ENCODE data around the gene SLC25A12.

SLC25A12 gene

DNA sequence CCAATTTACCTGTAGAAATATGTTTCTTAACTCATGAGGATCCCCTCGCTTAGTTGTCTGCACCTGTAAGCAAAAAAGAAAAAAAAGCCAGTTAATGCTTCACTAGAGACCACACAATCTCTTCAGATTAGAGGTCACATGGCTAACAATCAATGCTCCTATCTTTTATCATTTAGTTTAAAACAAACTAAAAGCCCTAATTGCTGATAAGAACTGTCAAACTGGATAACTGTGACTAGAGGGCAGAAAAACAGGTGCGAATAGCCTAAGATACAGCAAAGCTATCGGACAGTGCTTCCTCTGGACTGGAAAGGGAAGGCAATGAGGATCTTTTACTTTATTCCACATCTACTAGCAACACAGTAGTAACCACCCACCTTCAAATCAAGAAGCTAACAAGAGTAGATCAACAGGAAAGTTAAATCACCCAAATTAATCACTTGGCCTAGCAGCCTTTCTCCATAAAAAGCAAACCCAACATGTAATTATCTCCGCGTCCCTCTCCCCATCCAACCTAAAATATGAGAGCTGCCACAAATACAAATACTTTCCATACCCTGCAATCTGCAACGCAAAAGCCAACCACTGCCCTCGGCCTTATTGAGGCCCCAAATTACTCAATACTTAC is 734 bp downstream of the SLC25A12 start:
- Histone ChIP-seq H2AFZ (ENCODE audit: low read depth) (peak overlapping the region; percentile 100), H3K27ac (peak overlapping the region; percentile 63), H3K9ac (peak overlapping the region; percentile 85), H3K4me2 (peak overlapping the region; percentile 55), H3K27me3 (ENCODE audit: insufficient read depth, low read depth) (no peaks in the 10 kb centered on the region), H4K20me1 (ENCODE audit: insufficient read depth) (no peaks in the 10 kb centered on the region), H3K79me2 (ENCODE audit: insufficient read depth, low read depth) (peaks cover 37% of the 10 kb centered on the region; the same call in 1 of the 2 replicates), H3K4me3 (IDR thresholded peaks at IDR 0.05; ENCODE audit: insufficient read depth, low read depth, low read length) (peak overlapping the region; percentile 95), H3K36me3 (ENCODE audit: insufficient read depth) (peaks cover 6% of the 10 kb centered on the region; the same call in 1 of the 2 replicates), H3K4me1 (ENCODE audit: low read depth, poor library complexity, severe bottlenecking) (peaks cover 28% of the 10 kb centered on the region)
- TF ChIP-seq, protein P1, sequence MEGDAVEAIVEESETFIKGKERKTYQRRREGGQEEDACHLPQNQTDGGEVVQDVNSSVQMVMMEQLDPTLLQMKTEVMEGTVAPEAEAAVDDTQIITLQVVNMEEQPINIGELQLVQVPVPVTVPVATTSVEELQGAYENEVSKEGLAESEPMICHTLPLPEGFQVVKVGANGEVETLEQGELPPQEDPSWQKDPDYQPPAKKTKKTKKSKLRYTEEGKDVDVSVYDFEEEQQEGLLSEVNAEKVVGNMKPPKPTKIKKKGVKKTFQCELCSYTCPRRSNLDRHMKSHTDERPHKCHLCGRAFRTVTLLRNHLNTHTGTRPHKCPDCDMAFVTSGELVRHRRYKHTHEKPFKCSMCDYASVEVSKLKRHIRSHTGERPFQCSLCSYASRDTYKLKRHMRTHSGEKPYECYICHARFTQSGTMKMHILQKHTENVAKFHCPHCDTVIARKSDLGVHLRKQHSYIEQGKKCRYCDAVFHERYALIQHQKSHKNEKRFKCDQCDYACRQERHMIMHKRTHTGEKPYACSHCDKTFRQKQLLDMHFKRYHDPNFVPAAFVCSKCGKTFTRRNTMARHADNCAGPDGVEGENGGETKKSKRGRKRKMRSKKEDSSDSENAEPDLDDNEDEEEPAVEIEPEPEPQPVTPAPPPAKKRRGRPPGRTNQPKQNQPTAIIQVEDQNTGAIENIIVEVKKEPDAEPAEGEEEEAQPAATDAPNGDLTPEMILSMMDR (conservative IDR thresholded peaks at IDR 0.05; ENCODE audit: low read depth, low read length), result no peak

DNA sequence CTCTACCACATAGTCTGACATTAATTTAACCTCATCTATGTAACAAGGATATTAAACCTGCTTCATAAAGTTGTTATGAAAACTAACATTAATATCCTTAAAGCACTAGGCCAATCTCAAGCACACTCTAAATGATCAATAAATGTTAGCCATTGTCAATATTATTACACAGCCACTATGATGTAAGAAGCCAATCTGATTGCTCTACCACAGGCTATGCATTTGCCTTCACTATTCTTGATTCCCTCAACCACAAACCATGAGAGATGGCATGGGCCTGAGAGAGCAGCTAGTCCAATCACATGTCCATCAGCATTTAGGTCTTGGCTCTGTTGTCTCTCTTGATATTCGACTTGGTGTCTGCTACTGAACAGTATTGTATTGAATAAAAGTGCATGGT is 4.2 kb downstream of the SLC25A12 start:
- Histone ChIP-seq H3K79me2 (ENCODE audit: insufficient read depth, low read depth) (peaks cover 37% of the 10 kb centered on the region; the same call in 1 of the 2 replicates), H2AFZ (ENCODE audit: low read depth) (no peak overlapping the region), H3K9ac (no peak overlapping the region), H4K20me1 (ENCODE audit: insufficient read depth) (no peaks in the 10 kb centered on the region), H3K4me3 (IDR thresholded peaks at IDR 0.05; ENCODE audit: insufficient read depth, low read depth, low read length) (no peak overlapping the region), H3K36me3 (ENCODE audit: insufficient read depth) (peaks cover 6% of the 10 kb centered on the region; the same call in 1 of the 2 replicates), H3K27me3 (ENCODE audit: insufficient read depth, low read depth) (no peaks in the 10 kb centered on the region), H3K4me2 (peak overlapping the region; percentile 19; the same call in 1 of the 2 replicates), H3K27ac (no peak overlapping the region), H3K4me1 (ENCODE audit: low read depth, poor library complexity, severe bottlenecking) (peaks cover 35% of the 10 kb centered on the region)
- TF ChIP-seq, protein P1 (conservative IDR thresholded peaks at IDR 0.05; ENCODE audit: low read depth, low read length), result no peak

DNA sequence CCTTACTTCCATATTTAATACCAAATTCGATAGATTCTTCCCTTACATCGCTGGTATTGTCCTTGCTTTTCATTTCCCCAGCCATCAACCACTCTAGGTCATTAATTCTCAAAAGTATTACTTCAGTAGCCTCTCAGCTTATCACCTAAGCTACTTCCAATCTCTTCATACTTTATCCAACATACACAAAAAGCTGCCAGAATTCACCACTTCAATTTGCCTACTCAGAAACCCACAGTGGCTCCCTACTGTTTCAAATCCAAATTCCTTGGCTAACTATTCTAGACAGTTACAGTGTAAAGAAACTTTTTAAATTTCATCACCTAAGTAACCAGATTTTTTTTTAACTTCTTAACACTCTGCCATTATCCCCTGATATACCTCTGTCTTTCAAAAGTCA is 4.7 kb downstream of the SLC25A12 start:
- no peaks in the 10 kb centered on the region for H4K20me1 ChIP-seq (ENCODE audit: insufficient read depth)
- TF ChIP-seq, protein P1 (conservative IDR thresholded peaks at IDR 0.05; ENCODE audit: low read depth, low read length), result no peak
- no peak overlapping the region for H3K27ac ChIP-seq
- peaks cover 6% of the 10 kb centered on the region; the same call in 1 of the 2 replicates for H3K36me3 ChIP-seq (ENCODE audit: insufficient read depth)
- H3K79me2 ChIP-seq (ENCODE audit: insufficient read depth, low read depth), result peaks cover 37% of the 10 kb centered on the region; the same call in 1 of the 2 replicates
- H3K4me3 ChIP-seq (IDR thresholded peaks at IDR 0.05; ENCODE audit: insufficient read depth, low read depth, low read length), result no peak overlapping the region
- peak overlapping the region; percentile 19; the same call in 1 of the 2 replicates for H3K4me2 ChIP-seq
- H3K4me1 ChIP-seq (ENCODE audit: low read depth, poor library complexity, severe bottlenecking), result peaks cover 31% of the 10 kb centered on the region
- H3K9ac ChIP-seq, result no peak overlapping the region
- no peak overlapping the region for H2AFZ ChIP-seq (ENCODE audit: low read depth)
- no peaks in the 10 kb centered on the region for H3K27me3 ChIP-seq (ENCODE audit: insufficient read depth, low read depth)

DNA sequence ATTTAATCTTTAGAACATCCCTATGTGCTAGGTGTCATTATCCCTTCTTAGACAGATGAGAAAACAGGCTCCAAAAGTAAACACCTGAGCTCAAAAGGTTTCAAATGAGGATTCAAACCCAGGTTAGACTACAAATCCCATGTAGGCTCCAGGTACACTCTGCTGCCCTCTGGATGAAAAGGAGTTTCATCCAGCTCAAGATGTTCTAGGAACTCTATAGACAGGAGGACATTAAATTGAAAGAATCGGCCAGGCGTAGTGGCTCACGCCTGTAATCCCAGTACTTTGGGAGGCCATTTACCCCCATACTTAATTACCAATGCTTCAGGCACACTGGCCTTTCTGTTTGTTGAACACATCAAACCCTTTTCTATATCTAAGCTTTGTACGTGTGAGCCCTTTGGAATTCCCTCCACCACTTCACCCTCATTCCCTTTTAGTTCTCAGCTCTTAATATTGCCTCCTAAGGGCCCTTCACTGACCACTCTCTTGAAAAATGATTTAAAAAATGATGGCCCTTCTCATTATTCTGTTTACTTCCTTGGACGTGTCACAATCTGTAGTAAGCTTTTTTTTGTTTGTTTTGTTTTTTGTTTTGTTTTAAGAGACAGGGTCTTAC is 10.7 kb downstream of the SLC25A12 start:
- Histone ChIP-seq H4K20me1 (ENCODE audit: insufficient read depth) (no peaks in the 10 kb centered on the region), H3K4me1 (ENCODE audit: low read depth, poor library complexity, severe bottlenecking) (peaks cover 50% of the 10 kb centered on the region), H3K27ac (peak overlapping the region; percentile 25; the same call in 1 of the 2 replicates), H3K9ac (no peak overlapping the region), H3K4me2 (peak overlapping the region; percentile 58), H2AFZ (ENCODE audit: low read depth) (no peak overlapping the region), H3K4me3 (IDR thresholded peaks at IDR 0.05; ENCODE audit: insufficient read depth, low read depth, low read length) (peak overlapping the region; percentile 1), H3K36me3 (ENCODE audit: insufficient read depth) (no peaks in the 10 kb centered on the region), H3K27me3 (ENCODE audit: insufficient read depth, low read depth) (no peaks in the 10 kb centered on the region), H3K79me2 (ENCODE audit: insufficient read depth, low read depth) (peaks cover 8% of the 10 kb centered on the region; the same call in 1 of the 2 replicates)
- TF ChIP-seq, protein P1 (conservative IDR thresholded peaks at IDR 0.05; ENCODE audit: low read depth, low read length), result no peak
